Activated B cell treated with CpG ODN at 0.5 μM for 24 hours (primary cell): ENCODE data around the gene GUK1. TPM values are rescaled to one million over a fixed set of nuclear protein-coding genes. Genes with fewer than 3 reads are reported as not detected.

Experiments used
- ATAC-seq: fragments of 200-7000 bp; cut with Tn5 transposase; one replicate; pipeline ENCODE4 v1.10.0; 2021; ENCODE audit warnings: low read depth, mild to moderate bottlenecking, moderate library complexity
- CTCF ChIA-PET: fragments of 350-600 bp; sonication (Branson Sonifier 250); formaldehyde crosslinking; loops from one replicate; lab custom pipeline; 2021; ENCODE audit warnings: antibody characterized with exemption; lab: Charles Lee
- POLR2A ChIA-PET: fragments of 350-600 bp; sonication (Branson Sonifier 250); formaldehyde crosslinking; loops from one replicate; lab custom pipeline; 2021; ENCODE audit warnings: antibody characterized with exemption; lab: Charles Lee
- DNase-seq: peaks from one replicate; pipeline ENCODE4 v3.0.0; 2022
- H3K27ac Mint-ChIP-seq: one replicate; pipeline ENCODE4 v1.8.0; 2020; ENCODE audit warnings: mixed read lengths
- H3K27me3 Mint-ChIP-seq: one replicate; pipeline ENCODE4 v1.8.0; 2021; ENCODE audit warnings: mixed read lengths
- H3K36me3 Mint-ChIP-seq: one replicate; pipeline ENCODE4 v1.8.0; 2021; ENCODE audit warnings: low read depth, mixed read lengths
- H3K4me1 Mint-ChIP-seq: one replicate; pipeline ENCODE4 v1.8.0; 2021; ENCODE audit warnings: mixed read lengths
- H3K4me3 Mint-ChIP-seq: one replicate; pipeline ENCODE4 v1.8.0; 2020; ENCODE audit warnings: mild to moderate bottlenecking, mixed read lengths
- H3K9me3 Mint-ChIP-seq: one replicate; pipeline ENCODE4 v1.8.0; 2020; ENCODE audit warnings: mixed read lengths
- intact Hi-C: fragments of 100-400 bp; cut with micrococcal nuclease; formaldehyde crosslinking; loops from one replicate; pipeline ENCODE4 v1.15.1; 2024
- total RNA-seq: library from RNA; stranded (reverse); gene quantifications from 2 replicates; pipeline ENCODE4 v1.2.3, GENCODE V29; 2022
- TF ChIP-seq, protein P1 (sequence below): fragments of 200-600 bp; IDR thresholded peaks from one replicate; pipeline ENCODE4 v1.8.0; 2022; ENCODE audit warnings: antibody characterized with exemption, mild to moderate bottlenecking

GUK1 gene
- total RNA-seq, 1 donor from 2014 or later: 104 TPM

DNA sequence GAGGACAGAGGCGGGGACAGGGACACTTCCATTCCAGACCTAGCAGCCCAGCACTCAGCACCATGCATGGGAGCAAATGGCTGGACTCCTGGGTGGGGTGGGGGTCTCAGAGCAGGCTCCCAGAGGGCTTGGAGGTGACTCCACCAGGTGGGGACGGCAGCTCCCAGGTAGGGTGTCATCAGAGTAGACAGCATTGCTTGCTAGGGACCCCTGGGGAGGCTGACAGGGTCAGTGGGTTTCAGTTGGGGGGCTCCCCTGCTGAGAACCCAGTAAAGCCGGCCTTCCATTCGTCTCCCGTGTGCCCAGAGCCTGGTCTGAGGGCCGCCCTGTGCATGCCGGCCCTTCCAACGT is 4.9 kb downstream of the GUK1 start:
- Mint-ChIP-seq H3K27ac (no peak overlapping the region), H3K36me3 (peaks cover 22% of the 10 kb centered on the region), H3K4me3 (no peak overlapping the region), H3K4me1 (peaks cover 38% of the 10 kb centered on the region), H3K27me3 (no peaks in the 10 kb centered on the region), H3K9me3 (no peaks in the 10 kb centered on the region)
- intact Hi-C loops: no loop called here
- no peak for ATAC-seq
- TF ChIP-seq, protein P1, sequence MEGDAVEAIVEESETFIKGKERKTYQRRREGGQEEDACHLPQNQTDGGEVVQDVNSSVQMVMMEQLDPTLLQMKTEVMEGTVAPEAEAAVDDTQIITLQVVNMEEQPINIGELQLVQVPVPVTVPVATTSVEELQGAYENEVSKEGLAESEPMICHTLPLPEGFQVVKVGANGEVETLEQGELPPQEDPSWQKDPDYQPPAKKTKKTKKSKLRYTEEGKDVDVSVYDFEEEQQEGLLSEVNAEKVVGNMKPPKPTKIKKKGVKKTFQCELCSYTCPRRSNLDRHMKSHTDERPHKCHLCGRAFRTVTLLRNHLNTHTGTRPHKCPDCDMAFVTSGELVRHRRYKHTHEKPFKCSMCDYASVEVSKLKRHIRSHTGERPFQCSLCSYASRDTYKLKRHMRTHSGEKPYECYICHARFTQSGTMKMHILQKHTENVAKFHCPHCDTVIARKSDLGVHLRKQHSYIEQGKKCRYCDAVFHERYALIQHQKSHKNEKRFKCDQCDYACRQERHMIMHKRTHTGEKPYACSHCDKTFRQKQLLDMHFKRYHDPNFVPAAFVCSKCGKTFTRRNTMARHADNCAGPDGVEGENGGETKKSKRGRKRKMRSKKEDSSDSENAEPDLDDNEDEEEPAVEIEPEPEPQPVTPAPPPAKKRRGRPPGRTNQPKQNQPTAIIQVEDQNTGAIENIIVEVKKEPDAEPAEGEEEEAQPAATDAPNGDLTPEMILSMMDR: no peak
- ChIA-PET CTCF (no interaction called here), POLR2A (interaction anchor here (0.6 to 2.0 kb wide), 2 partner anchors 20 to 580 kb away, joined by 6 to 8 read pairs; partner anchors contain the start of gene IBA57)
- no peak for DNase-seq

DNA sequence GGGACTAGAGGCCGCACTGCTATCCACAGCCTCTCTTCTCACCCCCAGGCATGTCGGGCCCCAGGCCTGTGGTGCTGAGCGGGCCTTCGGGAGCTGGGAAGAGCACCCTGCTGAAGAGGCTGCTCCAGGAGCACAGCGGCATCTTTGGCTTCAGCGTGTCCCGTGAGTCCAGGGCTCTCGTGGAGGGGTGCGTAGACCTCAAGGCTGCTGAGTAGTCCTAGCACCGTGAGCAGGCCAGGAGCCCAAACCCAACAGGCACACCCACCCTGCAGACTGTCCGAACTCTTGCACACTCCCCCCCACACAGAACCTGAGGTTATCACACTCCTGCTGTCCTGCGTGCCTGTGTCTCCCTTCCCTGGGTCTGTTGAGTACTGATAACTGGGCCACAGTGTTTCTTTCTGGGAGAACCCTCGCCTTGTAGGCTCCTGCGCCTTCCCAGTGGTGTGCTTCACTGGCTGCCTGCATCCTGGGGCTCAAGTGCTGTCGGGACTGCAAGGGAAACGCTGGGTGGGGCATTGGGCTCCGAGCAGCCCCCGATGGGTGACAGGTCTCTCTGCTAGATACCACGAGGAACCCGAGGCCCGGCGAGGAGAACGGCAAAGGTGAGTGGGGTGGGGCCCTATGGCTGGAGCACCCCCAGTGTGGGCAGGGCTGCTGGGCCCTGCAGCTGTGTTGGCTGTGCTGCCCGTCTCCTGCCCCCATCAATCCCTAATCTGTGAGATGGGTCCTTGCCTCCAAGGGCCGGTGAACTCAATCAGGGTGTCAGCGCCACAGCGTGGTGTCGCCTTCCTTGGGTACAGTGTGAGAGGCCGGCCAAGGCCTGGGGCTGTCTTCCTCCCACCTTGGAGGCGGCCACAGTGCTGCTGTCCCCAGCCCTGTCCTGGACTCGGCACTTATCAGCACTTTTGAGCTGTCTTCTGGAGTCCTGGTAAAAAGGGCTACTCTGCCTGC is 5.7 kb downstream of the GUK1 start:
- no peaks in the 10 kb centered on the region for H3K9me3 Mint-ChIP-seq
- no peak overlapping the region for H3K27ac Mint-ChIP-seq
- no peak overlapping the region for H3K4me3 Mint-ChIP-seq
- H3K4me1 Mint-ChIP-seq: peaks cover 36% of the 10 kb centered on the region
- ATAC-seq: no peak
- intact Hi-C loops: no loop called here
- TF ChIP-seq, protein P1: no peak
- no peaks in the 10 kb centered on the region for H3K27me3 Mint-ChIP-seq
- peaks cover 21% of the 10 kb centered on the region for H3K36me3 Mint-ChIP-seq
- CTCF ChIA-PET: no interaction called here
- POLR2A ChIA-PET: interaction anchor here (2.0 kb wide), 1 partner anchor 20 kb away, joined by 6 read pairs; the partner anchor contains the start of gene IBA57
- DNase-seq: no peak

DNA sequence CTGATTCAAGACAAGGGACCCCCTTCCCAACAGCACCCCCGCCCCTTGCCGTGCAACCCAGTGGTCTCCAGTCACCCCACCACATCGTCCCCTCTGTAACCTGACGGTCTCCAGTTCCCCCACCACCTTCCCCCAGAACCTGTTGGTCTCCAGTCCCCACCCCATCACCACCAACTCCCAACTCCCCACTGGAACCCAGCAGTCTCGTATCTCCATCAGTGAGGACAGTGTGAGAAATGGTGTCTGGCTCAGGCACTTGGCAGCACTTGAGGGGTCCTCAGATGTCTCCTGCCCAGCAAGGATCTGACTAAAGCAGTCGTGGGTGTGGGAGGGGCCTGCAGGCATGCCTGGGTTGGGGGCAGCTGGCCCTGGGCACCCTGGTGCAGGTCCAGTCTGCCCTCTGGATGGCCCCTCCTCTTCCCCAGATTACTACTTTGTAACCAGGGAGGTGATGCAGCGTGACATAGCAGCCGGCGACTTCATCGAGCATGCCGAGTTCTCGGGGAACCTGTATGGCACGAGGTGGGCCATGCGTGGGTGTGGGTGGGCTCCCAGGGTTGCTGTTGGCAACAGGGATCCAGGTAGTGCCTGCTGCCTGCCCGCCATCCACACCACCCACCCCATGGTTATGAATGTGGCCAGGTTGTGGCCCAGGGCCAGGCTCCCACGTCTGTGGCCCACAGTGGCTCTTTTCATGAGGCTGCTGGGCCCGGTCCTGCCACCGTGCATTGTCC is 6.5 kb downstream of the GUK1 start:
- ChIA-PET POLR2A (no interaction called here), CTCF (no interaction called here)
- Mint-ChIP-seq H3K27me3 (no peaks in the 10 kb centered on the region), H3K36me3 (peaks cover 21% of the 10 kb centered on the region), H3K4me3 (no peak overlapping the region), H3K9me3 (no peaks in the 10 kb centered on the region), H3K4me1 (peaks cover 28% of the 10 kb centered on the region), H3K27ac (no peak overlapping the region)
- TF ChIP-seq, protein P1: no peak
- ATAC-seq (no peak), DNase-seq (no peak)
- intact Hi-C loops: no loop called here

DNA sequence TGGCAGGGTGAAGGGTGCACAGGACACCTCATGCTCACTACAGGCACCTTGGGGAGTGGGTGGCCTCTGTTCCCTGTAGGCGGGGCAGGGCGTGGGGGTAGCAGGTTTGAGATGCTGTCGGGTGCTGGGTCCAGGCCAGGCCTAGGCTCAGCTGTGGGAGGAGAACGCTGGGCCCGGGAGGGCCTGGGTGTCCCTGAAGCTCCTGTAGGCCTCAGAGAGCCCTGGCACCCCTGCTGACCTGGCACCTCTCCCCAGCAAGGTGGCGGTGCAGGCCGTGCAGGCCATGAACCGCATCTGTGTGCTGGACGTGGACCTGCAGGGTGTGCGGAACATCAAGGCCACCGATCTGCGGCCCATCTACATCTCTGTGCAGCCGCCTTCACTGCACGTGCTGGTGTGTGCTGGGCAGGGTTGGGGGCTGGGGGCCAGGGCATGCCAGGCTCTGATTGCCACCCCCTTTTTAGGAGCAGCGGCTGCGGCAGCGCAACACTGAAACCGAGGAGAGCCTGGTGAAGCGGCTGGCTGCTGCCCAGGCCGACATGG is 7.1 kb downstream of the GUK1 start:
- Mint-ChIP-seq H3K27me3 (no peaks in the 10 kb centered on the region), H3K36me3 (peaks cover 21% of the 10 kb centered on the region), H3K9me3 (no peaks in the 10 kb centered on the region), H3K4me1 (peaks cover 21% of the 10 kb centered on the region), H3K27ac (no peak overlapping the region), H3K4me3 (no peak overlapping the region)
- intact Hi-C loops: no loop called here
- ATAC-seq (no peak), DNase-seq (no peak)
- ChIA-PET POLR2A (no interaction called here), CTCF (no interaction called here)
- TF ChIP-seq, protein P1: no peak

DNA sequence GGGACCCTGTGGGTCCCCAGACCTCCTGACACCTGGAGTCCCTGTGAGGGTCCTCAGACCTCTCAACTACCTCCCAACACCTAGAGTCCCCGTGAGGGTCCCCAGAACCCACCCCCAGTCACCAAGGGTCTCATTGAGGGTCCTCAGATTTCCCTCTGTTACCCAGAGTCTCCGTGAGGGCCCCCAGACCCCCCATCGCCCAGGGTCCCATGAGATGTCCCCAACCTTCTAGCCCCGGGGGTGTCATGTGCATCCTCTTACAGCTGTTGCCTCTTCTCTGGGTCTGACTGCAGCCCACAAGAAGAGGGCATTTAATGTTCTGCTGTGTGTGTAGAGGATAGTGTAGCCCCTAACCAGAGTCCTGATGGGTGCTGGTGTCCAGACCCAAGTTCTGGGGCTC is 7.7 kb downstream of the GUK1 start:
- Mint-ChIP-seq H3K4me3 (no peak overlapping the region), H3K27ac (no peak overlapping the region), H3K9me3 (no peaks in the 10 kb centered on the region), H3K4me1 (peaks cover 16% of the 10 kb centered on the region), H3K36me3 (peaks cover 21% of the 10 kb centered on the region), H3K27me3 (no peaks in the 10 kb centered on the region)
- no peak for DNase-seq
- ChIA-PET CTCF (no interaction called here), POLR2A (interaction anchor here (1.2 kb wide), 1 partner anchor 17 kb away, joined by 3 read pairs; no protein-coding TSS in a partner anchor)
- intact Hi-C loops: no loop called here
- ATAC-seq: no peak
- TF ChIP-seq, protein P1: no peak
